HL-60 (cell line): Measurements from ENCODE around the gene B4GALNT4.

Experiments
- POLR2AphosphoS5 ChIP-seq: IDR thresholded peaks from 2 replicates; pipeline ENCODE4 v1.6.1; 2012; ENCODE audit warnings: low read depth
- SPI1 ChIP-seq: IDR thresholded peaks from 2 replicates; pipeline ENCODE4 v1.6.1; 2012; ENCODE audit warnings: low read depth, mild to moderate bottlenecking, borderline replicate concordance
- TF ChIP-seq, protein P1 (sequence below): IDR thresholded peaks from one replicate; pipeline ENCODE4 v1.5.1; 2011; ENCODE audit warnings: low read length, control low read depth, inconsistent platforms; ENCODE audit not compliant: insufficient read depth

DNA sequence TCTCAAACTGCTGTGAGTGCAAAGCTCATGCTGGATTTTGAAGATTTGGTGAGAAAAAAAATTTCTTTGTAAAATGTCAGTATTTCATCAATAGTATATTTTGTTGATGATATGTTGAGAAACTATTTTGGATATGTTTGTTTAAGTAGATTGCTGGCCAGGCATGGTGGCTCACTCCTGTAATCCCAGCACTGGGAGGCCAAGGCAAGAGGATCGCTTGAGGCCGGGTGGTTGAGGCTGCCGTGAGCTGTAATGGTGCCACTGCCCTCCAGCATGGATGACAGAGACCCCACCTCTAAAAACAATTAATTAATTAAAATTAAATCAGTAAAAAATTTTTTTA, 41.7 kb upstream of the B4GALNT4 start:
- TF ChIP-seq, protein P1, sequence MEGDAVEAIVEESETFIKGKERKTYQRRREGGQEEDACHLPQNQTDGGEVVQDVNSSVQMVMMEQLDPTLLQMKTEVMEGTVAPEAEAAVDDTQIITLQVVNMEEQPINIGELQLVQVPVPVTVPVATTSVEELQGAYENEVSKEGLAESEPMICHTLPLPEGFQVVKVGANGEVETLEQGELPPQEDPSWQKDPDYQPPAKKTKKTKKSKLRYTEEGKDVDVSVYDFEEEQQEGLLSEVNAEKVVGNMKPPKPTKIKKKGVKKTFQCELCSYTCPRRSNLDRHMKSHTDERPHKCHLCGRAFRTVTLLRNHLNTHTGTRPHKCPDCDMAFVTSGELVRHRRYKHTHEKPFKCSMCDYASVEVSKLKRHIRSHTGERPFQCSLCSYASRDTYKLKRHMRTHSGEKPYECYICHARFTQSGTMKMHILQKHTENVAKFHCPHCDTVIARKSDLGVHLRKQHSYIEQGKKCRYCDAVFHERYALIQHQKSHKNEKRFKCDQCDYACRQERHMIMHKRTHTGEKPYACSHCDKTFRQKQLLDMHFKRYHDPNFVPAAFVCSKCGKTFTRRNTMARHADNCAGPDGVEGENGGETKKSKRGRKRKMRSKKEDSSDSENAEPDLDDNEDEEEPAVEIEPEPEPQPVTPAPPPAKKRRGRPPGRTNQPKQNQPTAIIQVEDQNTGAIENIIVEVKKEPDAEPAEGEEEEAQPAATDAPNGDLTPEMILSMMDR: no peak
- TF ChIP-seq SPI1 (no peak), POLR2AphosphoS5 (no peak)
